Neural crest cell (in vitro differentiated cells): ENCODE results near the gene LAPTM5. TPM values are rescaled to one million over a fixed set of nuclear protein-coding genes. Genes with fewer than 3 reads are reported as not detected.

Experiments used
- DNase-seq: peaks from one replicate; pipeline ENCODE4 v3.0.0; 2021; ENCODE audit warnings: low read depth, mixed read lengths, low spot score
- H3K27ac Mint-ChIP-seq: one replicate; pipeline ENCODE4 v1.8.0; 2021; ENCODE audit warnings: mild to moderate bottlenecking, mixed read lengths; ENCODE audit not compliant: unreplicated experiment
- H3K27me3 Mint-ChIP-seq: 2 replicates; pipeline ENCODE4 v1.8.0; 2021; ENCODE audit warnings: low read depth, mild to moderate bottlenecking, mixed read lengths
- H3K36me3 Mint-ChIP-seq: 2 replicates; pipeline ENCODE4 v1.8.0; 2021; ENCODE audit warnings: low read depth, mild to moderate bottlenecking, mixed read lengths
- H3K4me1 Mint-ChIP-seq: 2 replicates; pipeline ENCODE4 v1.8.0; 2021; ENCODE audit warnings: mixed read lengths
- H3K4me3 Mint-ChIP-seq: one replicate; pipeline ENCODE4 v1.8.0; 2021; ENCODE audit warnings: mild to moderate bottlenecking, mixed read lengths
- H3K9me3 Mint-ChIP-seq: 2 replicates; pipeline ENCODE4 v1.8.0; 2021; ENCODE audit warnings: mixed read lengths
- CTCF ChIP-seq: fragments of 200-600 bp; sonication (generic); conservative IDR thresholded peaks from 2 replicates; pipeline ENCODE4 v1.5.0; 2021; ENCODE audit warnings: antibody characterized with exemption, mild to moderate bottlenecking
- total RNA-seq: library from RNA; stranded (reverse); gene quantifications from 2 replicates; pipeline ENCODE4 v1.2.1, GENCODE V29; 2021

The LAPTM5 gene
- total RNA-seq, 1 donor from 2014 or later: 1.5 TPM

- TF ChIP-seq CTCF: no peak
- Mint-ChIP-seq H3K27me3 (no peaks in the 10 kb centered on the region), H3K4me1 (peaks cover 71% of the 10 kb centered on the region), H3K4me3 (no peak overlapping the region), H3K27ac (no peak overlapping the region), H3K36me3 (no peaks in the 10 kb centered on the region), H3K9me3 (no peaks in the 10 kb centered on the region)
- DNase-seq: no peak
Observed at GRCh38 chr1:30758785-30759380, 1.3 kb upstream of the LAPTM5 start.

- Mint-ChIP-seq H3K4me3 (no peak overlapping the region), H3K36me3 (no peaks in the 10 kb centered on the region)
- TF ChIP-seq CTCF: no peak
Observed at GRCh38 chr1:30758121-30758688, 631 bp upstream of the LAPTM5 start.

GRCh38 chr1:30756545-30757351 lies 826 bp downstream of the LAPTM5 start:
- Mint-ChIP-seq H3K36me3 (no peaks in the 10 kb centered on the region), H3K27me3 (no peaks in the 10 kb centered on the region), H3K27ac (peak overlapping the region; percentile 78), H3K9me3 (no peaks in the 10 kb centered on the region), H3K4me3 (peak overlapping the region; percentile 14), H3K4me1 (peaks cover 55% of the 10 kb centered on the region)
- no peak for TF ChIP-seq CTCF
- DNase-seq: no peak

More at GRCh38 chr1:30758121-30758688, 631 bp upstream of the LAPTM5 start:
- Mint-ChIP-seq H3K27me3 (no peaks in the 10 kb centered on the region), H3K27ac (no peak overlapping the region), H3K4me1 (peaks cover 68% of the 10 kb centered on the region), H3K9me3 (no peaks in the 10 kb centered on the region)
- no peak for DNase-seq

GRCh38 chr1:30756206-30756544 lies 1.4 kb downstream of the LAPTM5 start:
- Mint-ChIP-seq H3K36me3 (no peaks in the 10 kb centered on the region), H3K27me3 (no peaks in the 10 kb centered on the region), H3K4me3 (no peak overlapping the region), H3K9me3 (no peaks in the 10 kb centered on the region), H3K27ac (no peak overlapping the region), H3K4me1 (peaks cover 49% of the 10 kb centered on the region)
- DNase-seq: no peak
- TF ChIP-seq CTCF: no peak

GRCh38 chr1:30755746-30756145 lies 1.8 kb downstream of the LAPTM5 start:
- Mint-ChIP-seq H3K4me3 (no peak overlapping the region), H3K27me3 (no peaks in the 10 kb centered on the region), H3K4me1 (peaks cover 45% of the 10 kb centered on the region), H3K9me3 (no peaks in the 10 kb centered on the region), H3K36me3 (no peaks in the 10 kb centered on the region), H3K27ac (no peak overlapping the region)
- no peak for DNase-seq
- TF ChIP-seq CTCF: no peak
